Naive thymus-derived CD8-positive, alpha-beta T cell (primary cell): ENCODE data around the gene GAL3ST2. TPM values are rescaled to one million over a fixed set of nuclear protein-coding genes. Genes with fewer than 3 reads are reported as not detected.
"Not testable (repeated sequence)": the region's sequence is repeated elsewhere in the genome, so short reads cannot be mapped to it uniquely, and the experiment has no call there.

ENCODE experiments used
- ATAC-seq, 2 donors: fragments of 150-1000 bp; cut with Tn5 transposase in 1 of 2; sonication (Bioruptor Pico), chemical (Tn5 transposase) in 1 of 2; 1 replicate in 1 of 2; 2 replicates in 1 of 2; pipeline ENCODE4 v1.10.0; 2021; ENCODE audit warnings: mild to moderate bottlenecking in 2 of 2, moderate library complexity in 2 of 2
- POLR2A ChIA-PET: fragments of 350-600 bp; sonication (Branson Sonifier 250); formaldehyde crosslinking; loops from one replicate; lab custom pipeline; 2021; ENCODE audit warnings: antibody characterized with exemption; lab: Charles Lee
- DNase-seq, 10 donors: peaks; one replicate each; pipeline versions ENCODE4 v3.0.0 to v3.0.0-alpha.2; 2020 to 2022
- H3K27ac Mint-ChIP-seq, 10 donors: one replicate each; pipeline ENCODE4 v1.8.0; 2020 to 2022; ENCODE audit warnings: mild to moderate bottlenecking in 10 of 10, mixed read lengths in 10 of 10, moderate library complexity in 4 of 10, inconsistent platforms in 1 of 10
- H3K27me3 Mint-ChIP-seq, 5 donors: one replicate each; pipeline ENCODE4 v1.8.0; 2021 to 2022; ENCODE audit warnings: mixed read lengths in 5 of 5
- H3K36me3 Mint-ChIP-seq, 3 donors: one replicate each; pipeline ENCODE4 v1.8.0; 2020 to 2022; ENCODE audit warnings: mixed read lengths in 3 of 3, mild to moderate bottlenecking in 2 of 3, inconsistent platforms in 1 of 3
- H3K4me1 Mint-ChIP-seq, 4 donors: one replicate each; pipeline ENCODE4 v1.8.0; 2021 to 2022; ENCODE audit warnings: mixed read lengths in 4 of 4
- H3K4me3 Mint-ChIP-seq, 10 donors: one replicate each; pipeline ENCODE4 v1.8.0; 2020 to 2022; ENCODE audit warnings: mild to moderate bottlenecking in 10 of 10, mixed read lengths in 10 of 10, moderate library complexity in 6 of 10, inconsistent platforms in 1 of 10
- H3K9me3 Mint-ChIP-seq, 9 donors: one replicate each; pipeline ENCODE4 v1.8.0; 2020 to 2022; ENCODE audit warnings: mixed read lengths in 9 of 9, mild to moderate bottlenecking in 3 of 9, inconsistent platforms in 1 of 9, moderate library complexity in 1 of 9
- polyA plus RNA-seq, 3 donors: library from polyadenylated mRNA; unstranded; fragments of 300-500 nt; fragmentation: Illumina TruSeq; gene quantifications; one replicate each; pipeline ENCODE4 v1.2.3, GENCODE V29; 2021
- total RNA-seq, 8 experiments: library from RNA in 2 of 8; stranded (reverse) in 2 of 8; gene quantifications; one replicate each; pipeline ENCODE4 v1.2.3 and lab custom pipeline; 2021 to 2026

The GAL3ST2 gene
- total and polyA plus RNA-seq, 5 experiments from 2014 or later, result not detected

GRCh38 chr2:241771286-241772062 lies 5.1 kb upstream of the GAL3ST2 start:
- Mint-ChIP-seq H3K4me1 (peaks cover 7 to 20% (median 15%) of the 10 kb centered on the region in 4 donors), H3K36me3 (no peaks in the 10 kb centered on the region), H3K4me3 (peak overlapping the region; percentile 35 to 82 (median 61)), H3K27ac (peak overlapping the region in 9 of 10 donors; percentile 26 to 89 (median 76)), H3K9me3 (no peaks in the 10 kb centered on the region), H3K27me3 (peaks cover 0 to 3% (median 0%) of the 10 kb centered on the region in 5 donors)
- POLR2A ChIA-PET, result no interaction called here
- no peak for DNase-seq
- no peak for ATAC-seq

GRCh38 chr2:241772063-241772499 lies 4.5 kb upstream of the GAL3ST2 start:
- Mint-ChIP-seq H3K27me3 (peaks cover 0 to 3% (median 0%) of the 10 kb centered on the region in 5 donors), H3K27ac (peak overlapping the region; percentile 12 to 89 (median 76)), H3K36me3 (no peaks in the 10 kb centered on the region), H3K4me1 (peaks cover 7 to 20% (median 15%) of the 10 kb centered on the region in 4 donors), H3K4me3 (peak overlapping the region; percentile 35 to 82 (median 61)), H3K9me3 (no peaks in the 10 kb centered on the region)
- ATAC-seq, result peak in 1 of 2 donors; percentile 45
- POLR2A ChIA-PET, result interaction anchor here (1.4 kb wide), 1 partner anchor 96 kb away, joined by 4 read pairs; no protein-coding TSS in a partner anchor
- DNase-seq, result peak in 5 of 10 donors; percentile 27 to 53 (median 42)

- Mint-ChIP-seq H3K27ac (peak overlapping the region in 1 of 10 donors; percentile 71), H3K4me1 (peaks cover 7 to 20% (median 15%) of the 10 kb centered on the region in 4 donors), H3K4me3 (no peak overlapping the region), H3K36me3 (no peaks in the 10 kb centered on the region), H3K9me3 (no peaks in the 10 kb centered on the region), H3K27me3 (peaks cover 0 to 6% (median 0%) of the 10 kb centered on the region in 5 donors)
- no peak for ATAC-seq
- DNase-seq, result peak in 1 of 10 donors; percentile 64
- POLR2A ChIA-PET, result interaction anchor here (1.4 kb wide), 1 partner anchor 94 kb away, joined by 4 read pairs; no protein-coding TSS in a partner anchor
Observed at GRCh38 chr2:241773511-241774418, 2.9 kb upstream of the GAL3ST2 start.

- peaks cover 7 to 20% (median 15%) of the 10 kb centered on the region in 4 donors for H3K4me1 Mint-ChIP-seq
- no peak overlapping the region for H3K4me3 Mint-ChIP-seq
- H3K27ac Mint-ChIP-seq, result no peak overlapping the region
- DNase-seq (no peak), ATAC-seq (no peak)
- peaks cover 0 to 3% (median 0%) of the 10 kb centered on the region in 9 donors for H3K9me3 Mint-ChIP-seq
- POLR2A ChIA-PET, result no interaction called here
- H3K36me3 Mint-ChIP-seq, result no peaks in the 10 kb centered on the region
- H3K27me3 Mint-ChIP-seq, result peaks cover 0 to 6% (median 0%) of the 10 kb centered on the region in 5 donors
Observed at GRCh38 chr2:241774419-241775222, 2.0 kb upstream of the GAL3ST2 start.

- ATAC-seq, result no peak
Observed at GRCh38 chr2:241775223-241776177, 1.1 kb upstream of the GAL3ST2 start.

DNA sequence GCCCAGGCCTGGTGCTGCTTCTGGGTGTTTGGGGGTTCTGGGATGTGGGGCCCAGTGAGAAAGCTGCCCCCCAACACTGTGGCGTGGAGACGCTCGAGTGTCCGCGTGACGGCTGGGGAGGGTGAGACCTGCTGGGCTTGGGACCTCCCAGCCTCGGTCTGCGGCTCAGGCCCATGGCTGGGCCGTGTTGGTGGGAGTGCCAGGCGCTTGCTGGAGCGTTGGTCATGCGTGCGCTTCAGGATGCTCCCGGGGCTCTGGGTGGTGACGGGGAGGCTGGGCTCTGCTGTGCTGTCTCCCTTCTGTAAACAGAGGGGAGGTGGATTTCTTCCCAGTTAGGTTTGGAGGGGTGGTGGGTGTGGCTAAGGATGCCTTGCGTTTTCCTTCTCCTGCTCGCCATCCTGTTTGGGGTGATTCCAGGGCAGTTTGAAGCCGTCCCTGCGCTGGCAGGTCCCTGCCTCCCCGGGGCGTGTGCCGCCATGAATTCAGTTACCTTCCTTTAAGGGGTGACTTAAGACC lies 606 bp downstream of the GAL3ST2 start:
- ATAC-seq (no peak), DNase-seq (no peak)
- POLR2A ChIA-PET, result no interaction called here
- no peak overlapping the region for H3K27ac Mint-ChIP-seq
- H3K27me3 Mint-ChIP-seq, result peaks cover 0 to 6% (median 0%) of the 10 kb centered on the region in 5 donors
- H3K4me1 Mint-ChIP-seq, result peaks cover under 1 to 10% (median 9%) of the 10 kb centered on the region in 4 donors
- no peak overlapping the region for H3K4me3 Mint-ChIP-seq
- peaks cover 0 to 12% (median 2%) of the 10 kb centered on the region in 9 donors for H3K9me3 Mint-ChIP-seq
- H3K36me3 Mint-ChIP-seq, result no peaks in the 10 kb centered on the region

More at GRCh38 chr2:241775223-241776177, 1.1 kb upstream of the GAL3ST2 start:
- Mint-ChIP-seq H3K36me3 (no peaks in the 10 kb centered on the region), H3K27ac (no peak overlapping the region), H3K4me1 (peaks cover 6 to 20% (median 15%) of the 10 kb centered on the region in 4 donors), H3K9me3 (peaks cover 0 to 4% (median 0%) of the 10 kb centered on the region in 9 donors), H3K27me3 (peaks cover 0 to 6% (median 0%) of the 10 kb centered on the region in 5 donors), H3K4me3 (no peak overlapping the region)
- no peak for DNase-seq
- POLR2A ChIA-PET, result no interaction called here

DNA sequence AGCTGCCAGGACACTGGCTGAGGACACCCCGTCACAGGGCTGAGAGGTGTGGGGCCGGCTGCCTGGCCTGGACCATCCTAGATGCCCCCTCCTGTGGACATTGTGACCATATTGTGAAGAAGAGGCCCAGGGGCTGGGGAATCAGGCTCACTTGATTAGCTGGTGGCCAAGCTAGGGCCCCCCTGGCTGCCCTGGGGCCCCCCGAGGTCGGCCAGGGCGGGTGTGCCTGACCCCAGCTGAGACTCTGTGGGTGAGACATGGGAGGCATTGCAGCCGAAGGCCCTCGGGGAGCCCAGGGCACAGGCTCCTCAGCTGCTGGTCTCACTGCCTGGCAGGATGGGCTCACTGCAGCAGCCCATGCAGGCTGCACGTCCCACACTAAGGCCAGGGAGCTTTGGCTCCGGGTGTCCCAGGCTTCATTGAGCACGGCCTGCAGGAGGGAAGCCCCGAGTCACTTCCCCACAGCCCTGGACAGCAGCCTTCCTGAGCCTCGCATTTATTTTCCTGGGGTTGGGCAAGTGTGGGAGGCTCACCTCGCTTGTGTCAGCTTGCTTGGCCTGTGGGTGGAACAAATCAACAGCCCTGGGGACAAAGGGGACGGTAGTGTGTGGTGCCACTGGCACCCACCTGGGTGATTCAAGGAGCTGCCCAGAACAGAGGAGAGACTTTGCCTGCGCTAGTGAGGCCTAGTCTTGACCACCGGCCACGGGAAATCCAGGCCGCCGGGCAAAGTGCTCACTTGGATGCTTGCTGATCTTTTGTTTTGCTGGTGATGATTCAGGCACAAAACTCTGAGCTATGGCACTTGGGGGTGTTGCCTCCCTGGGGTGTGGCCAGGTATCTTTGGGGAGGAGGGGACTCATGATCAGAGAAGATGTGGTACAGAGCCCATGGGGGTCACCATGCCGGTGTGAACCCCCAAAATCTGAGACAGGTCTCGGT lies 1.3 kb downstream of the GAL3ST2 start:
- POLR2A ChIA-PET, result interaction anchor here (0.6 kb wide), 2 partner anchors 57 to 433 kb away, joined by 3 read pairs; no protein-coding TSS in a partner anchor
- peak overlapping the region in 1 of 10 donors; percentile 27 for H3K27ac Mint-ChIP-seq
- H3K9me3 Mint-ChIP-seq, result peaks cover 0 to 16% (median 2%) of the 10 kb centered on the region in 9 donors
- no peak overlapping the region for H3K4me3 Mint-ChIP-seq
- no peak for DNase-seq
- H3K36me3 Mint-ChIP-seq, result no peaks in the 10 kb centered on the region
- no peak for ATAC-seq
- H3K4me1 Mint-ChIP-seq, result peaks cover 0 to 4% (median 2%) of the 10 kb centered on the region in 4 donors
- H3K27me3 Mint-ChIP-seq, result peaks cover 0 to 6% (median 0%) of the 10 kb centered on the region in 5 donors

DNA sequence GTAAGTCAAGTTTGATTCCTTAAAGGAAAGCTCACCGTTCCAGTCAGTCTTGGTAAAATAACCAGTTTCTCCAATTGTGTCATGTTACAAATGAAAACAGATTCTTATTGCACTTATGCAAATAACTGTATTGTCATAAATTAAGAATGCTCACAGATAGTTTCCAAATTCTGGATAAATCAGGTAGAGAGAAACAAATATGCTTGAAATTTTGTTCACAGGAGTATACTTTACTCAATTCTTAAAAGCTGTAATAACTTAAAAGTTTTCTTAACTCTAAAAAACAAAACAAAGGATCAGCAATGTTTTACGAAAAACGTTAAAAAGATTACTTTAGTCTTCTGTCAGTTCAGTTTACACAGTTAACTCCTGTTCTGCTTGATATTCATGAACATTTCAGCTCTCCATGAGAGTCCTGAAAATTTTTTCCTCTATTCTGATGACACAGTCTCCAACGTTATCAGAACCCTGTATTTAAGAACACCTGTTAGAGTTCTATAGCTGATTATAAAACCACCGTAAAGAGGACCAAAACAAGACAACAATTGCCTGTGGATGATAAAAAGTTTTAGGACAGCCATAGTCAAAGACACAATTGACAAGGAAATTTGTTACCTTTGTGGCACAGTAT lies 4.4 kb downstream of the GAL3ST2 start:
- H3K4me3 Mint-ChIP-seq, result no peak overlapping the region
- ATAC-seq (no peak), DNase-seq (no peak)
- POLR2A ChIA-PET, result no interaction called here
- no peaks in the 10 kb centered on the region for H3K36me3 Mint-ChIP-seq
- H3K9me3 Mint-ChIP-seq, result peaks cover 0 to 16% (median 2%) of the 10 kb centered on the region in 9 donors
- H3K27me3 Mint-ChIP-seq, result peaks cover 0 to 3% (median 0%) of the 10 kb centered on the region in 5 donors
- peaks cover 0 to 1% (median 0%) of the 10 kb centered on the region in 4 donors for H3K4me1 Mint-ChIP-seq
- H3K27ac Mint-ChIP-seq, result no peak overlapping the region

DNA sequence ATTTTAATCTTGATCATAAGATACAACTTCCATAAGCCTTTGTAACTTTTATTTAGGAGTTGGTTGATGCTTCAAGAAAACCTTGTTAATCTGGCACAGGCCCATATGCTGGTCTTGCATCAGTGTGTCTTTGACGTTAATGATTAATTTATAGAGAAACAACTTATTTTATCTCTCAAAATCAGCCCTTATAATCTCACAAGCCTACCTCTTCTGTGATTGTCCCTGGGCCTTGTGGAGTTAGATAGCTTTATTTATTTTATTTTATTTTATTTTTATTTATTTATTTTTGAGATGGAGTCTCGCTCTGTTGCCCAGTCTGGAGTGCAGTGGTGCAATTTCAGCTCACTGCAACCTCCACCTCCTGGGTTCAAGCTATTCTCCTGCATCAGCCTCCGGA lies 5.4 kb downstream of the GAL3ST2 start:
- H3K27me3 Mint-ChIP-seq, H3K4me3 Mint-ChIP-seq, DNase-seq, H3K27ac Mint-ChIP-seq, H3K4me1 Mint-ChIP-seq, H3K36me3 Mint-ChIP-seq, POLR2A ChIA-PET, ATAC-seq: not testable (repeated sequence)
- peaks cover 0 to 16% (median 2%) of the 10 kb centered on the region in 9 donors for H3K9me3 Mint-ChIP-seq
